MCF 10A (cell line): Measurements from ENCODE around the gene C3orf52. TPM values are rescaled to one million over a fixed set of nuclear protein-coding genes. Genes with fewer than 3 reads are reported as not detected.

Experiments
- BruUV-seq: library from RNA; stranded (reverse); fragments of 400-500 nt; replicated peaks from 2 replicates; lab custom pipeline; 2021; lab: Mats Ljungman, UMichigan
- CTCF ChIA-PET: fragments of 300-600 bp; sonication (Branson Sonifier 250); formaldehyde crosslinking; extraction: SDS; loops from one replicate; lab custom pipeline; 2021; ENCODE audit warnings: antibody characterized with exemption, inconsistent platforms; lab: Yijun Ruan, JAX
- POLR2A ChIA-PET: fragments of 300-600, 350-650 bp; sonication (Branson Sonifier 250); formaldehyde crosslinking; extraction: SDS; loops from one replicate; lab custom pipeline; 2020; ENCODE audit warnings: antibody characterized with exemption, inconsistent platforms; lab: Yijun Ruan, JAX
- DNase-seq: peaks from one replicate; pipeline ENCODE4 v3.0.0-alpha.2; 2018; ENCODE audit not compliant: unreplicated experiment
- H3K27ac Mint-ChIP-seq: one replicate; pipeline ENCODE4 v1.8.0; 2022; ENCODE audit warnings: mild to moderate bottlenecking, low read depth, mixed read lengths; ENCODE audit not compliant: unreplicated experiment
- H3K27me3 Mint-ChIP-seq: one replicate; pipeline ENCODE4 v1.8.0; 2022; ENCODE audit warnings: mixed read lengths; ENCODE audit not compliant: insufficient read depth, unreplicated experiment
- H3K36me3 Mint-ChIP-seq: one replicate; pipeline ENCODE4 v1.8.0; 2022; ENCODE audit warnings: mild to moderate bottlenecking, moderate library complexity, mixed read lengths; ENCODE audit not compliant: insufficient read depth, unreplicated experiment
- H3K4me1 Mint-ChIP-seq: one replicate; pipeline ENCODE4 v1.8.0; 2022; ENCODE audit warnings: mixed read lengths; ENCODE audit not compliant: insufficient read depth, unreplicated experiment
- H3K4me3 Mint-ChIP-seq: one replicate; pipeline ENCODE4 v1.8.0; 2022; ENCODE audit warnings: mild to moderate bottlenecking, moderate library complexity, mixed read lengths; ENCODE audit not compliant: unreplicated experiment
- H3K9me3 Mint-ChIP-seq: one replicate; pipeline ENCODE4 v1.8.0; 2022; ENCODE audit warnings: mixed read lengths; ENCODE audit not compliant: unreplicated experiment
- CTCF ChIP-seq: fragments of 200-600 bp; IDR thresholded peaks from one replicate; pipeline ENCODE4 v1.8.0; 2022; ENCODE audit warnings: antibody characterized with exemption, mild to moderate bottlenecking; ENCODE audit not compliant: unreplicated experiment
- intact Hi-C: fragments of 100-400 bp; cut with micrococcal nuclease; formaldehyde crosslinking; loops from 2 replicates; pipeline ENCODE4 v1.14.1; 2022
- microRNA-seq: library from miRNA; unstranded; fragments of <30 nt; microRNA quantifications from one replicate; pipeline ENCODE4 v1.2.0, GENCODE V29; 2022
- total RNA-seq: library from RNA; stranded (reverse); gene quantifications from 2 replicates; pipeline ENCODE4 v1.2.3, GENCODE V29; 2022

C3orf52 gene
- total RNA-seq, 1 experiment from 2014 or later: 10.4 TPM

DNA sequence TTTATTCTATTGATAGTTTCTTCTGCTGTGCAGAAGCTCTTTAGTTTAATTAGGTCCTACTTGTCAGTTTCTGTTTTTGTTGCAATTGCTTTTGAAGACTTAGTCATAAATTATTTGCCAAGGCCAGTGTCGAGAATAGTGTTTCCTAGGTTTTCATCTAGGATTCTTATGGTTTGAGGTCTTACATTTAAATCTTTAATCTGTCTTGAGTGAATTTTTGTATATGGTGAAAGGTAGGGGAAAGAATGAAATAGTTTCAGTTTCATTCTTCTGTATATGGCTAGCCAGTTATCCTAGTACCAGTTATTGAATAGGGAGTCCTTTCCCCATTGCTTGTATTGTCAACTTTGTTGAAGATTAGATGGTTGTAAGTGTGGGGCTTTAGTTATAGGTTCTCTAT is 57.5 kb downstream of the C3orf52 start:
- Mint-ChIP-seq H3K9me3 (peaks cover 9% of the 10 kb centered on the region), H3K4me1 (peaks cover 5% of the 10 kb centered on the region), H3K36me3 (no peaks in the 10 kb centered on the region), H3K27ac (no peak overlapping the region), H3K27me3 (no peaks in the 10 kb centered on the region), H3K4me3 (no peak overlapping the region)
- POLR2A ChIA-PET: no interaction called here
- DNase-seq: no peak
- CTCF ChIA-PET: no interaction called here
- TF ChIP-seq CTCF: no peak
- intact Hi-C loops: no loop called here
- no TSS peak for BruUV-seq

DNA sequence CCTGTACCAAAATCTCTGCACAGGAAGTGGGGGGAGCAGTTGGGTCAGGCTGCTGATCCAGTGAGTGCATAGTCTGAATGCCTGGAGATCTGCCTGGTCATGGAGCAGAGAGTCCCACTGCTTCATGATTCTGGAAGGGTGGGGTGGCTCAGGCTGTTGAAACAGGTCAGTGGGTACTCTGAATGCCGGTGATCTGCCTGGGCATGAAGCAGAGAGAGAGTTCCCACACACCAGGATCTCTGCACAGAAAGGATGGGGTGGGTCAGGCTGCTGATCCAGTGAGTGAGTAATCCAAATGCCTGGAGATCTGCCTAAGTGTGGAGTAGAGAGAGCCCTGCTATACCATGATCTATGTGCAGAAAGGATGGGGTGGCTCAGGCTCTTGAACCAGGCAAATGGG is 62.9 kb downstream of the C3orf52 start:
- BruUV-seq: no TSS peak
- H3K36me3 Mint-ChIP-seq: no peaks in the 10 kb centered on the region
- no peaks in the 10 kb centered on the region for H3K27me3 Mint-ChIP-seq
- TF ChIP-seq CTCF: no peak
- CTCF ChIA-PET: interaction anchor here (3.7 kb wide), 1 partner anchor 11 kb away, joined by 14 read pairs; no protein-coding TSS in a partner anchor
- intact Hi-C loops: no loop called here
- POLR2A ChIA-PET: interaction anchor here (1.9 kb wide), 1 partner anchor 10 kb away, joined by 4 read pairs; no protein-coding TSS in a partner anchor
- H3K4me1 Mint-ChIP-seq: no peaks in the 10 kb centered on the region
- peaks cover 9% of the 10 kb centered on the region for H3K9me3 Mint-ChIP-seq
- DNase-seq: peak; percentile 31
- H3K4me3 Mint-ChIP-seq: no peak overlapping the region
- no peak overlapping the region for H3K27ac Mint-ChIP-seq

DNA sequence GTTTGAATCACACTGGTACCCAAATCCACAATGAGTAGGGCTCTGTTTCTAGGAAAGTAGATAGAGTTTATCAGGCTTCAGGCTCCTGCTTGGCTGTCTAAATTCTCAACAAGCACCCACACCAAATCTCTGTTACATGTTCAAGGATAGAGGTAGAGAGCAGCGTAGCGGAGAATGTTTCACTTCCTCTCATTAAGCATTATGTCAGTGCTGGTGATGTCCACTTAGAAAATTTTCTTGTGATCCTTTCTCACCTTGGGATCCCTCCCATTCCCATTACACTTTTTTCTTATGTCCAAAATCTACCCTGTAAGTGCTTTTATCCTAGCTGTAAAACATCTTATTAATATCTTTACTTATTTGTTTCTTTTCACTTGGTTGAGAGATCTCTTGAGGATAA is 81.6 kb downstream of the C3orf52 start:
- Mint-ChIP-seq H3K4me3 (no peak overlapping the region), H3K27me3 (no peaks in the 10 kb centered on the region), H3K36me3 (no peaks in the 10 kb centered on the region), H3K9me3 (peaks cover 7% of the 10 kb centered on the region), H3K4me1 (no peaks in the 10 kb centered on the region), H3K27ac (no peak overlapping the region)
- intact Hi-C loops: no loop called here
- no peak for TF ChIP-seq CTCF
- DNase-seq: no peak
- BruUV-seq: no TSS peak
- POLR2A ChIA-PET: no interaction called here
- CTCF ChIA-PET: no interaction called here

Small RNAs within 50 kb of the gene (microRNA-seq; reads per million reads assigned to microRNA genes)
- gene MIR567: not detected

Other genes starting within 250 kb of the C3orf52 start
- 89.8 and 109 TPM in 2 replicates for gene PHLDB2, start 227.1 kb upstream of the C3orf52 start, total RNA-seq
- gene ABHD10, start 107.4 kb upstream of the C3orf52 start, total RNA-seq: 26.0 and 34.1 TPM in 2 replicates
- not detected in 2 replicates for gene TAGLN3, start 87.5 kb upstream of the C3orf52 start, total RNA-seq
- 0.22 TPM in 1 of 2 replicates, not detected in the other for gene TMPRSS7, start 51.7 kb upstream of the C3orf52 start, total RNA-seq
- gene GCSAM, start 46.9 kb downstream of the C3orf52 start, total RNA-seq: 0.29 and 0.63 TPM in 2 replicates
- gene SLC9C1, start 207.8 kb downstream of the C3orf52 start, total RNA-seq: not detected in 2 replicates
- gene CD200, start 246.8 kb downstream of the C3orf52 start, total RNA-seq: 0.44 TPM in 1 of 2 replicates, not detected in the other